Subcutaneous adipose tissue (tissue), 4 donors: ENCODE measurements around the gene PCSK2. TPM values are rescaled to one million over a fixed set of nuclear protein-coding genes. Genes with fewer than 3 reads are reported as not detected.

Experiments used
- CTCF ChIP-seq: fragments of 450-650 bp; IDR thresholded peaks from one replicate; pipeline ENCODE4 v1.5.1; 2016; ENCODE audit warnings: low read depth, mild to moderate bottlenecking, control low read depth, antibody characterized with exemption, moderate library complexity
- total RNA-seq, 4 donors: library from RNA; depleted of rRNA; stranded (reverse); fragments of >200 nt; gene quantifications; one replicate each; pipeline ENCODE4 v1.1.0, GENCODE V29; 2016

Gene PCSK2
- total RNA-seq, 4 donors from 2014 or later: 0.19 TPM; not detected in 3

- no peak for TF ChIP-seq CTCF
These were observed 108.1 kb downstream of the PCSK2 start for GRCh38 chr20:17334932-17335331.

DNA sequence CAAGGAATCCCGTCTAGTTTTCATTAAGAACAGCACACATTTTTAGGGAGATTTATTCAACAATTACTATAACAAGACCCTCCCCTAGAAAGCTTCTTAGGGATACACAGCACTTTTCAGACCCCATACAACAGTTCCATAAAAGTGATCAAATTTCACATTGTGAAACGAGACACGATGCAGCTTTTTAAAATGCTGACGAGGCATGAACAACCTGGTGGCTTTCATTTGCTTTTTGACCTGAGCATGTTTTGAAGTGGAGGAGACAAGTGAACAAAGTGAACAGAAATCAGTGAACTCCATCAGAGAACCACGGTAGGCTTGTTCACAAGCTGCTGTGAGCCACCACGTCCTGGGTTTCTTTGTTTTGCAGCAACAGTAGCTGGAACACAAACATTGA, 112.2 kb downstream of the PCSK2 start:
- no peak for TF ChIP-seq CTCF

GRCh38 chr20:17343091-17343490, 116.3 kb downstream of the PCSK2 start:
- TF ChIP-seq CTCF: no peak

DNA sequence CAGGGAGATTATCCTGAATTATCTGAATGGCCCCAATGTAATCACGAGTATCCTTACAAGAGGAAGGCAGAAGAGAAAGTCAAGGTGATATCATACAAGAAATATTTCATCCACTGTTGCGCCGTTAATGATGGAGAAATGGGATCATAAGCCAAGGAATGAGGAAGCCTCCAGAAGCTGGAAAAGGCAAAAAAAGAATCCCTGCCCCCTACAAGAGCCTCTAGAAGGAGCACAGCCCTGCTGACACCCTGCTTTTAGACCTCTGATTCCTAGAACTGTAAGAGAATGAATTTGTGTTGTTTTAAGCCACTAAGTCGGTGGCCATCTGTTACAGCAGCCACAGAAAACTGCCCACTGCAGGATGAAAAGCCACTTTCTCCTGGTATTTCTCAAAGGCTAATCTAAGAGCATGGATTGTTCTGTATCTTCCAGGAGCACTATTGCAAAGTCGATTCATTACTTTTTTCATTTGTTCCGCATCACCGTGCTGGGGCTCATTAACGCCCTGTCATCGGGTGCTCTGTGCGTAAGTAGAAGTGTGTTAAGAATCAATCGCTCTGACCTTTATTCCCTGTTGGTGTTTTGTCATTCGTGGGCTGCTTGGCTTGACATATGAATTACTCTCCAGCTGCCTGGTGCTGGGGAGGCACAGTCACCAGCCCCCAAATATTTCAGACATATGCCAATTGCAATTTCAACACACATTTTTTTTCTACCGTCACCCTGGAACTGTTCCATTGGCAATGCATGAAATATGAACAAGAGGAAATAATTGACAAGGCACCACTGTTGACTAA, 117.0 kb downstream of the PCSK2 start:
- TF ChIP-seq CTCF: no peak

GRCh38 chr20:17344790-17345189, 118.0 kb downstream of the PCSK2 start:
- TF ChIP-seq CTCF: no peak

DNA sequence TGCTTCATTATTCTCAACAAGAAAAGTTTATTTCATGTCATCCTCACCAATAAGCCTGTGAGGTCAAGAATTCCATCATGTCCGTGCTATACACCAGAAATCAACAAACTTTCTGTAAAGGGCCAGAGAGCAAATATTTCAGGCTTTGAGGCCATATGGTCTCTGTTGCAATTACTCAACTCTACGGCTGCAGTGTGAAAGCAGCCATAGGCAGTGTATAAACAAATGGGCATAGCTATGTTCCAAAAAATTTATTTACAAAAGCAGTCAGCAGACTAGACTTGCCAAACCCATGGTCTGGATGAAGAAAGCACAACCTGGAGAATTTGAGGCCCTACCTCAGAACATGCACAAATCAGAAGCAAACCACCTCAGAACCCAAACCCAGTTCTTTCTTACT, 118.5 kb downstream of the PCSK2 start:
- TF ChIP-seq CTCF: no peak

DNA sequence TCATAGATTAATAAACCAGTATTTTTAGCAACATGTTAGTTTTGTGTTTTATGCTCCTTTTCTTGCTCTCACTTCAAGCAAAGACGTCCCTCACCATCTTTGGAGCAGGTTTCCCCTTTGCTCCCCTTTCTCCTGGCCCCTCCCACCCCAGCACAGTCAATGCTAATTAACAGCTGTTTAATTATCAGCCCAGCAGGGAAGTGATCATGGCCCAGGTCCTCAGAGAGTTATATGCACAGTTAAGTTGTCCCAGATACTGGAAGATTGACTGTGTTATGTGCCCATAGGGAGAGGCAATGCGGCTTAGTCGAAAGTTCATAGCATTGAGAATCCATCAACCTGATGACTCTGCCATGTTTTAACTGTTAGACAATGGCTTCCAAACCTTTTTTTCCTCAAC, 123.5 kb downstream of the PCSK2 start:
- TF ChIP-seq CTCF: no peak
